Inferior parietal cortex (tissue), 1 donor: Measurements from ENCODE around the gene TMEM98.
"Not testable (repeated sequence)": the region's sequence is repeated elsewhere in the genome, so short reads cannot be mapped to it uniquely, and the experiment has no call there.

Experiments
- DNase-seq: peaks from one replicate; pipeline ENCODE4 v3.0.0-alpha.2; 2016; ENCODE audit errors: extremely low spot score

TMEM98 gene

DNA sequence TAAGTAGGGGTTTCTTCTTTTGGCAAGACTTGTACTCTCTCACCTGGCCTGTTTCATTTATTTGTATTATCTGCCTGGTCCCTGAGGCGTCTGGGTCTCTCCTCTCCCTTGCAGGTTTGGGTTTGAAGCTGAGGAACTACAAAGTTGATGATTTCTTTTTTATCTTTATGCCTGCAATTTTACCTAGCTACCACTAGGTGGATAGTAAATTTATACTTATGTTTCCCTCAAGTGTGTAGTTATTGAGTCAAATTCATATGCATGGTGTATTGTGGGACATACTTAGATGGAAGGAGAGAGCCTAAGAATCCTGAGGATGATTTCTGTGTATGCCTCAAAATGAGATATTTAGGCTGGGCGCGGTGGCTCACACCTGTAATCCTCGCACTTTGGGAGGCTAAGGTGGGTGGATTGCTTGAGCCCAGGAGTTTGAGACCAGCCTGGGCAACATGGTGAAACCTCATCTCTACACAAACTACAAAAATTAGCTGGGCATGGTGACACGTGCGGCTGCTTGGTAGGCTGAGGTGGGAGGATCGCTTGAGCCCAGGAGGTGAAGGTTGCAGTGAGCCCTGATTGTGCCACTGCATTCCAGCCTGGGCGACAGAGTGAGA lies 13.6 kb downstream of the TMEM98 start:
- DNase-seq = no peak

DNA sequence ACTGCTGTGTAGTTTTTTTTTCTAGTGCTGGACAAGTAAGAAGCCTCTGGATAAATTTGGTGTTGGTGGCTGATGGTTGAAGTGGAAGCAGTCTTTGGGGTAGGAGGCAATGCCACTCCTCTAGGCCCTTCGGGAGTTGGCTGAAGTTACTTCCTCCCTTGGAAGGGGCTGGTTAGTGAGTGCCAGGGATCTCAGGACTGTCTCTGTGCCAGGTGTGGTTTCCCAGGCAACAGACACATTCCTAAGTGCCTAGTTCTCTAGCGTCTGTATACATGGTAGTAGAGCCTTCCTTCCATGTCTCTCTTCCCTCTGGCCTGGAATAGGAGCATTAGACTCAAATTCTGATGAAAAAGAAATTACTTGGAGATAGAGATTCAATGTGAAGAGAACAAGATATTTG lies 15.3 kb downstream of the TMEM98 start:
- no peak for DNase-seq

DNA sequence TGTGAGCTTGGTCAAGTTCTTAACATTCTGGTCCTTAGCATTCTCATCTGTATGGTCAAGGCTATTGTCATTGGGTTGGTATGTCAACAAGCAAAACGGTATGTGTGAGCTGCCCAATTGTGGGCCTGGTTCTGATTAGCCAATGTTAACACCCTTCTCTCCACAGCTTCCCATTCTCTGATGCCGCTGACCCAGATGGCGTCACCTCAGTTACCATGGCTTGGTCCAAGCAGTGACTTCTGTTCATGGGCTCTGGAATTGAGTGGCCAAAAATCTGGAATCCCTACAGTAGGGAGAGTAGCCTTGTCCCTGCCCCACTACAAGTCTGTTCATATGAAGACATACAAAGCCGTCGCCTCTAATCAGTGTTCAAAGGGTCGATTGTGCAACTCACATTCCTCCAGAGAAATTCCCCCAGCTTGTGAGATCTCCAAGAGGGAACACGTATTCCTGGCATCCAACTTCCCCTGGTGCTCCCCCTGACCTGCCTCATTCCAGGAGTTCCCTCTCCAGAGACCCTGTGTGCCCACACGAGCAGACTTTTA lies 15.8 kb downstream of the TMEM98 start:
- DNase-seq = no peak

DNA sequence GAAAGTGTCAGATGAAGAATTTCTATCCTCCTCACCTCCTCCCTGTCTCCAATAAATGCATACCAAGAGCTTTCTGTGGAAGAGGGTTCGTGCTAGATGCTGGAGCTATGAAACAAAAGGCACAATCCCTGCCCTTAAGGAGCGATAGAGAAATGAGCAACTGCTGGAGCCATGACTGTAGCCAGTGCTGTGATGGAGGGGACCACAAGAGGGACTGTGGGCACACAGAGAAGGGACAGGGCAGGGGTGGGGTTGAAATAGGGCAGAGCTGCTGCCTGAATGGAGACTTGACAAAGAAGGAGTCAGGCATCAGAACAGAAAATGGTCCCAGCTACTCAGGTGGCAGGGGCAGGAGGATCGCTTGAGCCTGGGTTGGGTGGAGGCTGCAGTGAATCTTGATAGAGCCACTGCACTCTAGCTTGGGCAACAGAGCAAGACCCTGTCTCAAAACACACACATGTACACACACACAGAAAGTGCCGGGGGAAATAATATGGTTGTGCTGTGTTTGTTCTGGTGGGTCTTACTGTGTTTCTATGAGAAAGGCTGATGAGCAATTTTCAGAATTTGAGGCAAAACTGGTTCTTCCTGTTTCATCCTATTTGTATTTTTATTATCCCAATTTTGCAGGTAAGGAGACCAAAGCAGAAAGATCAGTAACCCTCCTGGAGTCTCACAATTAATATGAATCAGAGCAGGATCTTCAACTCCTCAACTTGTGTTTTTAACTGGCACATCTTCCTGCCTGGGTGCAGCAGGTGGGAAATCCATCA lies 16.5 kb downstream of the TMEM98 start:
- no peak for DNase-seq

DNA sequence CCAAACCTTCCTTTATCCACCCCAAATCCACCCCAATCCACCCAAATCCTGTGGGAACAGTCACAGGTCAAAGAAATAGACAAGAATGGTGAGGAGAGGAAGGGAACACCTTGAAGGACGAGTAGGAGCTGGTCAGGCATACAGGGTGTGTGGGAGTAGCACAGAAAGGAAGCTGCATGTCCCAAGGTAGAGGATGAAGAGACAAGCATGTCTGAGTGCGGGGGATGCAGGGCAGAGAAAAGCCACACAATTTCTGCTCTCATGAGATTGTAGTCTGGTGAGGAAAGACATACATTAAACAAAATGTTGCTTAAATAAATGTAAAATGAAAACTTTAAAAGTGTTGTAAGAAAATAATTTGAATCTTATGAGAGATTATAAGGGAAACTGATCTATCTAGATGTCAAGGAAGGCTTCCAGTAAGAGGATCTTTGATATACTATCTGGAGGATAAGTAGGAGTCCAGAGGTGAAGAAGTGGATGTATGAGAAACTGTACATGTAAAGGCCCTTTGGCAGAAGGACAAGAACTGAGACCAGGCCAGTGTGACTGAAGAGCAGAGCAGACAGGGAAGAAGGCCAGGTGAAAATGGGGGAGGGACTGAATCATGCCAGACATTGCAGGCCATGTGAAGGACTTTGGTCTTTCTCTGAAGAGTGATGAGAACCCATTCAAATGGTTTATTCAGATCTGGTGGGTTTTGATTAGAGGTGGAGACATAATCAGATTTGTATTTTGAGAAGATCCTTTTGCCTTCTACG lies 18.6 kb downstream of the TMEM98 start:
- DNase-seq = no peak

DNA sequence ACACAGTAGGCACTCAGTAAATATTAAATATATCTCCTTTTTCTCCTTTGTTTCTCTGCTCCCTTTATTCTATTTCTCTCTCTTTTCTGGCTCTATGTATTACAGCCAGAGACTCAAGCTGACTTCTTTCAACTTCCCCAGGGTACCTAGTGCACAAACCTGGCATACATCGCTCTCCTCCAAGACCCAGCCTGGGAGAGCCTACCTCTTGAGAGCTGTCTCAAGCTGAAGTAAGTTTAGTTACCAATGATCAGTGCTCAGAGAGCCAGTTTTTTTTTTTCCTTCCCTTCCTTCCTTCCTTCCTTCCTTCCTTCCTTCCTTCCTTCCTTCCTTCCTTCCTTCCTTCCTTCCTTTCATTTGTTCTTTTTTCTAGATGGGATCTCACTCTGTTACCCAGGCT lies 19.8 kb downstream of the TMEM98 start:
- no peak for DNase-seq

DNA sequence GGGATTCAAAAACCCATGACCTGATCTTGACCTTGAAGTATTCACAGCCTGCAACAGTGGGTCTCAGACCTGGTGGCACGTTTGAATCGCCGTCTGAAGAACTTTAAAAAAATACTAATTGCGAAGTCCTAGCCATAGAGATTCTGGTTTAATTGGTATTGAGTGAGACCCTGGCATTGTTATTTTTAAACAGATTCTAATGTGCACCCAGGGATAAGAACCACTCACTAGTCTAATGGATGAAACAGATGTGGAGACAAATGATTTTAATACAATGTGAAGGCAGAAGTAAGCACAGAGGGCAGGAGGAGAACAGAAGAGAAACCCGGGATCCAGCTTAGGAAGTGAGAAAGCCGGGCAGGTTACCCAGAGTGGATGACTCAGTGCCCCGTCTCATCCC lies 21.2 kb downstream of the TMEM98 start:
- no peak for DNase-seq

DNA sequence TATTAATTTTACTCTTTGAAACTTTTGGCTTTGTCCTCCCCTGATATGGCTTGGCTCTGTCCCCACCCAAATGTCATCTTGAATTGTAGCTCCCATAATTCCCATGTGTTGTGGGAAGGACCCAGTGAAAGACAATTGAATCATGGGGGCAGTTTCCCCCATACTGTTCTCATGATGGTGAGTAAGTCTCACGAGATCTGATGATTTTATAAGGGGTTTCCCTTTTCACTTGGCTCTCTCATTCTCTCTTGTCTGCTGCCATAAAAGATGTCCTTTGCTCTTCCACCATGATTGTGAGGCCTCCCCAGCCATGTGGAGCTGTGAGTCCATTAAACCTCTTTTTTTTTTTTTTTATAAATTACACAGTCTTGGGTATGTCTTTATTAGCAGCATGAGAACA lies 24.5 kb downstream of the TMEM98 start:
- DNase-seq = not testable (repeated sequence)

DNA sequence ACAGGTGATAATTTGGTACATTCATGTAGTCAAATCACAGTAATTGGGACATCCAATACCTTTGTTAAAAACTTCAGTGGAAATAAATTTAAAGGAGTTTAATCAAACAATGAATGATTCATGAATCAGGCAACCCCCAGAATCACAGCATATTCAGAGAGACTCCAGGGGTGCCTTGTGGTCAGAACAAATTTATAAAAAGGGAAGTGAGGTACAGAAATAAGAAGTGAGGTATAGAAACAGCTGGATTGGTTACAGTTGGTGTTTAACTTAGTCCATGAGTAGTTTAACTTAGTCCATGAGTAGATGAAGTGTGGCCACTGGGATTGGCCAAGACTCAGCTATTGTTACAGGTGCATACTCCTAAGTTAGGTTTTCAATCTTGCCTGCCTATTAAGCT lies 25.1 kb downstream of the TMEM98 start:
- no peak for DNase-seq

DNA sequence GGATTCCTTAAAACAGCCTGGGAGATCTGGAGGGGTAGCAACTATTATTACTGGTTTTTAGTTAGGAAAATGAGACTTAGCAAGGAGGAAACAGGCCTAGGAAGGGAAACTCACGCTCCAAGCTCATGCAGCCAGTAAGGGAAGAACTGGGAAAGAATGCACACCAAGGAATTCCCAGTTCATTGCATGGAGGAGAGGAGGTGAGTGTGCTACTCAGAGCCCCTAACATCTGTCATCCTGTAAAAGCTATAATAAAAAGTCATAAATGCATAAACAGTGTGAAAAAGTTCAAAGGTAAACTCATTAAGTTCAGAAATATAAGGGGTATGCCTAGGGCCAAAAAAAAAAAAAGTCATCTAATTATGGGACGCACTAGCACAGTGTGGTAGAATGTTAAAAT lies 25.9 kb downstream of the TMEM98 start:
- no peak for DNase-seq

DNA sequence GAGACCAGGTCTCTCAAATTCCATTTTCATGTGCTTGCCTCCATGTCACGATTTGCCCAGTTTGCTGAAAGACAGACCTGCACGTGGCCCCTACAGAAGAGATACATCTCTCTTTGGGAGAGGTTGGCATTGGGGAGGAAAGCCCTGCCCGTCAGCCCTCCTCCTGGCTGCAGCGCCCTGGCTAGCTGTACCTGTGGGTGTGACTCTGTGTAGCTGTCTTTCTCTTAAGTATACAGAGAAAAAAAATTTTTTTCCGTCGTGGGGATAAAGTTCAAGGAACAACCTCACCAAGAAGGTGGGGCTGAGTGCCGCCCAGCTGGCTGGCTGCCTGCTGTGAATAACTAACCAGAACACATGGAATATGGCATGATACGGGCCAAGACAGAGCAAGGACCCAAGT lies 26.5 kb downstream of the TMEM98 start:
- no peak for DNase-seq

DNA sequence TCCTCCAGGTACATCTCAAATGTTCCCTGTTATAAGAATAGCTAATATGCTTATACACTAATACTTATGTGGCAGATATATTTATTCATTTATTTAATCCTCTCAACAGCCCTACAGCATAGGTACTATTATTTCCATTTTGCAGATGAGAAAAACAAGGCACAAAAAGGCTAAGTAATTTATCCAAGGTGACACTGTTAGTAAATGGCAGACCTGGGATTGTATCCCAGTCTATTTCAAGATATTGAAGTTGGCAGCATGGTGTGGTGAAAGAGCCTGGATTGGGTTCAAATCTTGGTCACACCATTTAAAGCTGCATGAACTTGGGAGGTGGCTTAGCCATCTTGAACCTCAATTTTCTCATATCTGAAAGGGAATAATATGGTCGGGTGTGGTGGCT lies 27.2 kb downstream of the TMEM98 start:
- no peak for DNase-seq

DNA sequence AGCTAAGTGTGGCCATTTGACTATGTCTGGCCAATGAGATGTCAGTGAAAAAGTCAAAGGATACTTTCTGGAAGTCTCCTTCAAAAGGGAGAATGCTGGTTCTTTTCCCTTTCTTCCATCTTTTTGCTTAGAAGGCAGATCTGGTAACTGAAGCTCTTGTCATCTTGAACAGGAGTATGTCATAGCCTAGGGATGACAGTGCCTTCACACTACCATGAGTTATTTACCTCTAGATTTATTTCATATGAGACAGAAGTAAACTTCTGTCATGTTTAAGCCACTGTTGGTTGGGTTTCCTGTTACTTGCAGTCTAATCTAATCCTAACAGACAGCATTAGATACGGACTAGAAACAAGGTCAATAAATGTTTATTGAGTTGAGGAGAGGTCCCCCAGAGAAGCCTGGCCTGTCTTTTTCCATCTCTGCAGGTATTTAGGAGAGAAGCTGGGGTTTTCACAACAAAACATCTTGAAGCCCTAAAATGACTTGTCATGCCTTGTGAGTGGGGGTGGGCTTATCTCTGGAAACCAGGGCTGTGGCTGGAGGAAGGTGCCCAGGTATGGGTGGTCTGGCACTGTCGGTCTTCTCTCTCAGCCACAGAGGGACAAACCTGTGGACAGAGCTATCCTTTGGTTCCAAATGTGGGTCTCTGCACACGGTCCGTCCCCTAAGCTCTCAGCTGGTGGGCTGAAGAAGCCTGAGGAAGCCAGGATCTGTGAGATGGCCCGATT lies 28.5 kb downstream of the TMEM98 start:
- DNase-seq = no peak

DNA sequence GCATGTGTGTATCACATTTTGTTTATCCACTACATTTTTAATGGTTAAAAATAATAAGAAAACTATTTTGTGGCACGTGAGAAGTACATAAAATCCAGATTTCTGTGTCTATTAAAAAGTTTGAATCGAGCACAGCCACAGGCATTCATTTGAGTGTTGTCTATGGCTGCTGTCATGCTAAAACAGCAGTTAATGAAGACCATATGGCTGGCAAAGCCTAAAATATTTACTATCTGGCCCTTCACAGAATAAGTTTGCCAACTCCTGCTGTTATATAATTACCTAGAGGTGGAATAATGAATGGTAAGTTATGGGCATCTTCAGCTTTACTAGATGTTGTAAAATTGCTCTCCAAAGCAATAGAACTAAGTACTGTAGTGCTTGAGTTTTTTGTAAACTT lies 30.5 kb downstream of the TMEM98 start:
- no peak for DNase-seq

DNA sequence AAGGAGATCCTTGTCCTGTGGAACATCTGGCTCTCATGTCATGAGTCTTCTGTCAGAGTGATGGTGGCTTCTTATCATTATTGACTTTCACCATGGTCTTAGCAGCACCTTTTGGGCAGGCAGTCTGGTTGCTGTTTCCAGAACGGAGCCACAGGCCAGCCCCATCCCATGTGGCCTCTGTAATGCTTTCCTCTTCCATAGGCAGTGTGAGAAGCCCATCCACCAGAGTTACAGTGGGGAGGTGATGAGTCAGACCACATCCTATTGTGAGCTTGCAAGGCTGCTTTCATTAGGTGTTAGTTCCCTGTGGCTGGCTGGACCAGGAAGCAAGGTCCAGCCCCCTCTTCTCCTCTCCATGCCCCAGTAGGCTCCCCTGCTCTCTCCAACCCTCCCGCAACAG lies 32.9 kb downstream of the TMEM98 start:
- DNase-seq = no peak

DNA sequence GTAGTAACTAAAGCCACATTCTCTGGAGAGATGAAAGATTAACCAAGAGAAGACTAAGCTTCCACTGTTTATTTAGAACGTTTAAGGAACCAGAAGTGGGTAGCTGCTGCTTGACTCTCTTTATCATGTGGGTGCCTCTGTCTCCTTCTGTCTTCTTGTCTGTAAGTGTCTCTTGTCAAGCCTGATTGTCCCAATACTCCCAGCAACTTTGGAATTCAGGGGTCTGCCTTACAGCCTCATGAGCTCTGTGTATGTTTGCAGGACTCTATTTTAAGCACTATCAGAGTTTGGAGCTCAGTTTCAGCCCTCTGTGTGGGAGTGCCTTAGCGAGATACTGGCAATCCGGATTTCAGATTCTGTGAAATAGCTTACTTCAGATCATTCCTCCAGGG lies 34.4 kb downstream of the TMEM98 start:
- no peak for DNase-seq

DNA sequence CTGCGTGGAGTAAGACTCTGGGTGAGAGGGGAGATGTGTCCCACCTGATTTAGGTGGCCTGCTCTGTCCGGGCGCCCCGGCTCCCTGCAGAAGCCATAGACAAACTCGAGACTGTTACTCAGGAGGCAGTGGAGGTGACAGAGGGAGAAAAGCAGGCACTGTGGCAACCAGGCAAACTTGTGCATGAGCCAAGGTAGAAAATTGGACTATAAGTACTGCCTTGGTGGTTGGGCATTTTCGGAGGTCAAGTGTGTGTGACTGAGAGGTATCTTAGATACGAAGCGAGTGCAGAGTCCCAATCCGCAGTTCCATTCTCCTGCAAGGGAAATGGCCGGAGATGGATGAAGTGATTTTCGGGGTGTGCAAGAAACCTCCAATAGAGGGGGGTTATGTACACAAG lies 36.6 kb downstream of the TMEM98 start:
- no peak for DNase-seq

DNA sequence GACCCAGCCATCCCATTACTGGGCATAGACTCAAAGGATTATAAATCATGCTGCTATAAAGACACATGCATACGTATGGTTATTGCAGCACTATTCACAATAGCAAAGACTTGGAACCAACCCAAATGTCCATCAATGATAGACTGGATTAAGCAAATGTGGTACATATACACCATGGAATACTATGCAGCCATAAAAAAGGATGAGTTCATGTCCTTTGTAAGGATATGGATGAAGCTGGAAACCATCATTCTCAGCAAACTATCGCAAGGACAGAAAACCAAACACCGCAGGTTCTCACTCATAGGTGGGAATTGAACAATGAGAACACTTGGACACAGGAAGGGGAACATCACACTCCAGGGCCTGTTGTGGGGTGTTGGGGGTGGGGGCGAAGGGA lies 41.3 kb downstream of the TMEM98 start:
- DNase-seq = not testable (repeated sequence)

DNA sequence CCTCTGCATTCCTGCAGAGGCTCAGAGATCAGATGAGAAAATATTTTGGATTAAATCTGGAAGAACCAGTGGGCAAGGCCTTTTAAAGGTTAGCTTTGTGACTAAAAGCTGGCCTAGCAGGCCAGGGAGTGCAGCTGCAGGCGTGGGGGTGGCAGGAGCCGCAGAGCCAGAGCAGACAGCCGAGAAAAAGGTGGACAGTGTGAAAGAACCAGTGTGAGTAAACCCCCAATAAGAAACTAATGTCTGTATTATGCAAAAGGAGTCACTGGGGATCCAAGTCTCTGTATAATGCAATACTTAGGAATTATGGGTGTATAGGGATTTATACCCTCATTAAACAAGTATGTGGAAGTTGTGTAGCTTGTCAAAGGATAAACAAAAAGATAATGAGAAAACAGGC lies 42.3 kb downstream of the TMEM98 start:
- no peak for DNase-seq

DNA sequence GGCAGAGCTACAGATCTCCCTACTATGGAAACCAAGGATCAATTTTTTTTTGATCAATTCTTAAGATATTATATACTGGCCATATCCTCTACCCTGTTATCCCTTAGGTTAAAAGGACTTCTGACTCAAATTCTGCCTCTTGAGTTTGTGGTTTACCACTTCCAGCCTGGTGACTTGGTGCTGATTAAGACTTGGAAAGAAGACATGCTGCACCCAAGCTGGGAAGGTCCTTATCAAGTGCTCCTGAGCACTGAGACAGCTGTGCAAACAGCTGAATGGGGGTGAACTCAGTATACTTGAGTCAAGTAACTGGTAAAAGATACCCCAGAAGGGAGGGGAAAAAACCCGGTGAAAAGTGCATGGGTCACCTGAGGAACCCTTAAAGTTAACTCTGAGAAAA lies 43.2 kb downstream of the TMEM98 start:
- peak; percentile 7 for DNase-seq

DNA sequence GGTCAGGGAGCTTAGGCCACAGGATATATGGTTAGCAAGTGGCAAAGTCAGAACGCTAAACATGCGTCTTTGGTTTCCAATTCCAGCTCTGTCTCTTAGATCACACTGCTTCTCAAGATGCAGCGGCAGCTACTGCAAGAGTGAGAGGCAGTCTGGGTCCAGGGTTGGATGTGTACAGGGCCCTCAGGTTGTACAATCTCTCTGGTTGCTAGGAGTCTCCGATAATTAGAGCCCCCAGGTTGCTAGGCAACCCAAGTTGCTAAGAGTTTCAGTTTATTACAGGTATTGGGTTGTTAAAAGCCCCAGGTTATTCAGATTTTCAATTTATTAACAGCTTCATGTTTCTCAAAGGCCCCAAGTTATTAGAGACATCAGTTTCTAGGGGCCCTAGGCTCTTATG lies 48.2 kb downstream of the TMEM98 start:
- DNase-seq = no peak

DNA sequence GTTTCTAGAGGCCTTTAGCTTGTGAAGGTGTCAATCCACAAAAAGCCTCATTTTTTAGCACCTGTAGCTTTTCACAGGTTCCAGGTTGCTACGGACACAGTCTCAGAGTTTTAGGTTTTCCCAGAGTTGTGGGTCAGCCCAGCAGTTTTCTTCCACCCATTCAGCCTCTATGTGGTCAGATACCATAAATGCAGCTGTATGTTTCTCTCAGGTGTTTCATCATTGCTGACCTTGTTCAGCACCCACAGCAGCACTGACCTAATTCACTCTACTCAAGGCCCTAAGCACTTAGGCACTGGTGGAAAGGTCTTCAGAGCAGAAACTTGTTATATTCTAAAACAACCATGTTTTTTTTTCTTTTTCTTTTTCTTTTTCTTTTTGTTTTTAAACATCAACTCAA lies 48.7 kb downstream of the TMEM98 start:
- DNase-seq = no peak
